H1 (cell line): ENCODE results near the gene F7.

ENCODE experiments used
- EP300 ChIP-seq, 2 experiments: IDR thresholded peaks; 1 replicate in 1 of 2; 2 replicates in 1 of 2; pipeline ENCODE4 v1.6.1; 2011 to 2012; ENCODE audit warnings: low read depth in 2 of 2, low read length in 2 of 2, mild to moderate bottlenecking in 2 of 2, borderline replicate concordance in 1 of 2, inconsistent platforms in 1 of 2, moderate library complexity in 1 of 2
- POLR2A ChIP-seq, 2 experiments: IDR thresholded peaks; 1 replicate in 1 of 2; 2 replicates in 1 of 2; pipeline ENCODE4 v1.6.1; 2011; ENCODE audit warnings: low read depth in 2 of 2, low read length in 2 of 2, mild to moderate bottlenecking in 2 of 2; ENCODE audit errors: control extremely low read depth in 1 of 2
- RAD21 ChIP-seq, 2 experiments: IDR thresholded peaks in 1 of 2; conservative IDR thresholded peaks in 1 of 2; 2 replicates each; pipeline ENCODE4 v1.6.1; 2011; ENCODE audit warnings: low read depth in 2 of 2, low read length in 2 of 2, improper control_type of control experiment in 1 of 2, inconsistent platforms in 1 of 2, mild to moderate bottlenecking in 1 of 2, moderate library complexity in 1 of 2
- RNF2 ChIP-seq: fragments of 200-900, 300-1000 bp; sonication (generic); IDR thresholded peaks from 2 replicates; pipeline ENCODE4 v1.7.1; 2016; ENCODE audit warnings: borderline replicate concordance, low read depth, mild to moderate bottlenecking, antibody characterized with exemption, low read length; ENCODE audit not compliant: poor library complexity, severe bottlenecking; ENCODE audit errors: missing control alignments
- TF ChIP-seq, protein P1 (sequence below), 3 experiments: IDR thresholded peaks; 1 replicate in 2 of 3; 2 replicates in 1 of 3; pipeline versions ENCODE4 v1.5.1 to v1.6.1; 2011; ENCODE audit warnings: low read length in 3 of 3, mild to moderate bottlenecking in 3 of 3, inconsistent platforms in 2 of 3, low read depth in 1 of 3, moderate library complexity in 1 of 3; ENCODE audit not compliant: insufficient read depth in 1 of 3; ENCODE audit errors: control extremely low read depth in 1 of 3

DNA sequence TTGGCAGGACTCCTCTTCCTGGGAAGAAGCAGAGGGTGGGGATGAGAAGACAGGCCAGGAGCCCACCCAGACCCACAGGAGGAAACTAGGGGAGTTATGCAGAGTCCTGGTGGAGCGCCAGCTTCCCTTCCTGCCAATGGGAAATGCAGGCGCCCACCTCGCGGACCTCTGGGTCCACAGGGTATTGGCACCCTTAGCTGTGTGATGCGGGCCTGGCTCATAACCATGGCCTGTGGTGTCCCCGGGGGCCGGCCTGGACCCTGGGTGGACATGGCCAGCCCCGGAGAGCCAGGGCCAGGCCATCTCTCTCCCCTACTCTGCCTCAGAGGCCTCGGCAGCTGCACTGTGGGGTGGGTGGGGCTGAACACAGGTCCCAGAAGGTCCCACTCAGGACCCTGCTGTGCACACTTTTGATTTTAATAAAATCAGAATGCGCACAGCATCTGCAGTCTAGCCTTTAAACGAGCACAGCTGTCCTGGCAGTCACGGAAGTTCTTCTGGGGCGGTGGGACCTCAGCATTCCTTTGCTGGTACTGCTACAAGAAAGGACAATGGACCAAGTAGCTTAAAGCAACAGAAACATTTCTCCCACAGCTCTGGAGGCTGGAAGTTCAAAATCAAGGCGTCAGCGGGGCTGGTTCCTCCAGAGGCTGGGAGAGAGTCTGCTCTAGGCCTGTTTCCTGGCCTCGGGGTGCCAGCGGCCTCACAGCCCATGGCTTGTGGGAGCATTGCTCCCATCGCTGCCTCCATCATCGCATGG is 18.8 kb downstream of the F7 start:
- TF ChIP-seq RAD21 (IDR thresholded peaks at IDR 0.05 in 1 of 2, conservative IDR thresholded peaks at IDR 0.05 in 1 of 2; ENCODE audit: low read depth in 2 of 2, low read length in 2 of 2) (no peak), RNF2 (no peak), POLR2A (IDR thresholded peaks at IDR 0.05; ENCODE audit: control extremely low read depth in 1 of 2, low read depth in 2 of 2, low read length in 2 of 2) (no peak), EP300 (IDR thresholded peaks at IDR 0.05; ENCODE audit: borderline replicate concordance in 1 of 2, low read depth in 2 of 2, low read length in 2 of 2) (no peak)
- TF ChIP-seq, protein P1, sequence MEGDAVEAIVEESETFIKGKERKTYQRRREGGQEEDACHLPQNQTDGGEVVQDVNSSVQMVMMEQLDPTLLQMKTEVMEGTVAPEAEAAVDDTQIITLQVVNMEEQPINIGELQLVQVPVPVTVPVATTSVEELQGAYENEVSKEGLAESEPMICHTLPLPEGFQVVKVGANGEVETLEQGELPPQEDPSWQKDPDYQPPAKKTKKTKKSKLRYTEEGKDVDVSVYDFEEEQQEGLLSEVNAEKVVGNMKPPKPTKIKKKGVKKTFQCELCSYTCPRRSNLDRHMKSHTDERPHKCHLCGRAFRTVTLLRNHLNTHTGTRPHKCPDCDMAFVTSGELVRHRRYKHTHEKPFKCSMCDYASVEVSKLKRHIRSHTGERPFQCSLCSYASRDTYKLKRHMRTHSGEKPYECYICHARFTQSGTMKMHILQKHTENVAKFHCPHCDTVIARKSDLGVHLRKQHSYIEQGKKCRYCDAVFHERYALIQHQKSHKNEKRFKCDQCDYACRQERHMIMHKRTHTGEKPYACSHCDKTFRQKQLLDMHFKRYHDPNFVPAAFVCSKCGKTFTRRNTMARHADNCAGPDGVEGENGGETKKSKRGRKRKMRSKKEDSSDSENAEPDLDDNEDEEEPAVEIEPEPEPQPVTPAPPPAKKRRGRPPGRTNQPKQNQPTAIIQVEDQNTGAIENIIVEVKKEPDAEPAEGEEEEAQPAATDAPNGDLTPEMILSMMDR (IDR thresholded peaks at IDR 0.05; ENCODE audit: control extremely low read depth in 1 of 3, insufficient read depth in 1 of 3, low read depth in 1 of 3, low read length in 3 of 3) = no peak
